NAMALWA (cell line): ENCODE measurements around the gene CAV2.
"Not testable (repeated sequence)": the region's sequence is repeated elsewhere in the genome, so short reads cannot be mapped to it uniquely, and the experiment has no call there.

ENCODE experiments used
- DNase-seq: peaks from one replicate; pipeline ENCODE4 v3.0.0-alpha.2; 2015; ENCODE audit warnings: low spot score

Gene CAV2, protein sequence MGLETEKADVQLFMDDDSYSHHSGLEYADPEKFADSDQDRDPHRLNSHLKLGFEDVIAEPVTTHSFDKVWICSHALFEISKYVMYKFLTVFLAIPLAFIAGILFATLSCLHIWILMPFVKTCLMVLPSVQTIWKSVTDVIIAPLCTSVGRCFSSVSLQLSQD

DNA sequence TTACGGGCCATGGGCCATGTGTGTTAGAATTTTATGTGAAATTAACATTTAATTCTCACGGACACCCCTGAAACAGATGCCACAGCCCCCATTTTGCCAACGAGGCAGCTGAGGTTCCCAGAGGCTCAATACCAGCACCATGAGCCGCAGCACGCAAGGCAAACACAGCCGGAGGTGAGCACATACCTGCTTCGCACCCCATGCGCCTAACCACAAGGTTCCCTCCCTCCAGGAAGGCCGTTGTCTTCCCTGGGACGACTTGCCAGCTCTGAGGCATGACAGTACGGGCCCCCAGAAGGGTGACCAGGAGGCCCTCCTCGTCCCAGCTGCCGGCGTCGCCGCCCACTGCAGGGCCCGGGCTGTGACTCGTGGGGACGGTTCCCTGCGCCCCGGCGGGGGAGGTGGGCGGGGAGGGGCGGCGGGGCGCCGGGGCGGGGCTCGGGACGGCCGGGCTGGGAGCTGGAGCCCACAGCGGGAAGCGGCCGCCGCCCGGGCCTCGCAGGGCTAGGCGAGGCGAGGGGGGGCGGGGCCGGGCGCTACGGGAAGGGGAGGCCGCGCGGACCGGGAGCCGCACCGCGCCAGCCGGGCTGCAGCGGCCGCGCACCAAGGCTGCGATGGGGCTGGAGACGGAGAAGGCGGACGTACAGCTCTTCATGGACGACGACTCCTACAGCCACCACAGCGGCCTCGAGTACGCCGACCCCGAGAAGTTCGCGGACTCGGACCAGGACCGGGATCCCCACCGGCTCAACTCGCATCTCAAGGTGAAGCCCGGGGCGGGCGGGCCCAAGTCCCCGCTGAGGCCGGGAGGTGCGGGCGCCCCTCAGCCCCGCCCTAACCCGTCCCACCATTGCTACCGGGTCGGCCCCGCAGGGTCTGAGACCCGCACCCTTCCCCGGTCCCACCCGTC is at the start of gene CAV2:
CAV2 (plus strand) TSS at position 571 of the 910 bp plus-strand sequence; CDS start at position 615, 44 bp downstream.
- no peak for DNase-seq

DNA sequence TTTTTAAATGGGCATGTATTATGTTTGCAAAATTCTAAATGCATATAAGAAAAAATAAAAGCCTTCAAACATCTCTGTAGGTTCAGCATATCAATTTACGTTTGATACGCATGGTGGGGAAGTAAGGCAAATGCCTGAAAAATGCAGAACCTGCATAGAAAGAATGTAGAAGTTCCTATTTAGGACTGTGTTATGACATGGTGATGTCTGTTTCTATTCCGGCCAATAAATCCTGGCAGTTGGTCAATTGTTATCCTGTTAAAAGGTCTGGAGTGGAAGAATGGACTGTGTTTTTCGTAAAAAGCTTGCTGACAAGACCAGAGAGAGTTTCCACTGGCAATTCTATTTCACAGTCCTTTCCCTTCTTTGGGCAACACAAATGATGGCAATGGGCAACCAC is 49.6 kb upstream of the CAV2 start:
- no peak for DNase-seq

DNA sequence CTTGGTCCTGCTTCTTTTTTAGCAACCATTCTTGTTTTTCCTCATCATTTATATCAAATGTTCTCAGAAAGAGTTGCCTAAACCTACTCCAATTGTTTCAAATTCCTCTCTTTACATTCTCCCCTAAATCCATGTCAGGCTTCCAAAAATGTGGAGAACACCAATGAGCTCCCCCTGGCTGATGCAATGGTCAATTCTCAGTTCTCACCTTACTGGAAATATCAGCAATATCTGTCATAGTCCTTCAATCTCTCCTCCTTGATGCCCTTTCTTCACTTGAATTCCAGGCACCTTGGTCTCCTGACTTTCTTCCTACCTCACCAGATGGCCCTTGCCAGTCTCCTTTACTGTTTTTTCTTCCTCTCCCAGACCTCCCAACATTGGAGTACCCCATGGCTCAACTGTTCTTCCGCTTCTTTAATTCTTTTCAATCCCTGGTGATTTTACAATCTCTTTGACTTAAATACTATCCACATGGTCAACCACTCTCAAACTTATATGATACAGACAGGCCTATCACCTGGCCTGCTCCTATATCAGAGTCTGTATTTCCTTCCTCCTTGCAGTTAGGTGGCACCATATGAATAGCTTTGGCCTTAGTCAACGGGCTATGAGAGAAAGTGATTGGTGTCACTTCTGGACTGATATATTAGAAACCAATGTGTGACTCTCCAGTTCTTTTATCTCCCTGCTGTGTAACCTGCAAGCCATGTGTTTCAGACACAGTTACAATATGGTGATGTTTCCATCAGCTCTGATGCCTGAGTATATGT is 47.4 kb upstream of the CAV2 start:
- no peak for DNase-seq

- no peak for DNase-seq
These were observed 45.2 kb upstream of the CAV2 start for GRCh38 chr7:116454377-116454776.

- DNase-seq: no peak
These were observed 44.5 kb upstream of the CAV2 start for GRCh38 chr7:116455009-116455408.

DNA sequence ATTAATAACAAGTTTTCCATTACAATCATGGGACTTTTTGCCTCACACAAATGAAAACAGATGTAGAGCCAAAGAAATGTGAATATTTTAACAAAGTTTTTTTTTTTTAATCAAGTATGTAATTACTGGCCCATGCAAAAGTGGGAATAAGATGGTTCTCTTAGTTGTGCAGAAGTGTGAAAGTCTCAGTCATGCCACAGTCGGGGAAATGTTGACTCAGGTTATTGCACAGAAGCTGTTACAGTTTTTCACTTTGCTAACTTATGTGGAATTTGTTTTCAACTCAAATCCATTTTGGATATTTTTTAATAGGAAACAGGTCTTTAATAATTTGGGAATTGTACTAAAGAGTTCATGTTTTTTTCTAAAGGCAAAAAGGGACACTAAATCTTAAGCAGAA is 44.0 kb upstream of the CAV2 start:
- DNase-seq: no peak

GRCh38 chr7:116461500-116461899 is 38.0 kb upstream of the CAV2 start:
- DNase-seq: no peak

DNA sequence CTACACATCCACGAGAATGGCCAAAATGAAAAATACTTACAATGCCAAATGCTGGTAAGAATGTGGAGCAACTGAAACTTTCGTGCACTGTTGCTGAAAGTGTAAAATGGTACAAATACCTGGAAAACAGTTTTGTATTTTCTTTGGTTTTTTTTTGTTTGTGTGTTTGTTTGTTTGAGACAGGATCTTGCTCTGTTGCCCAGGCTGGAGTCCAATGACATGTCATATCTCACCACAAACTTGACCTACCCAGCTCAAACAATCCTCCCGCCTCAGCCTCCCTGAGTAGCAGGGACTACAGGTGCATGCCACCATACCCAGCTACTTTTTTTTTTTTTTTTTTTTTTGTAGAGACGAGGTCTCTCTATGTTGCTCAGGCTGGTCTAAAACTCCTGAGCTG is 35.6 kb upstream of the CAV2 start:
- DNase-seq: no peak

DNA sequence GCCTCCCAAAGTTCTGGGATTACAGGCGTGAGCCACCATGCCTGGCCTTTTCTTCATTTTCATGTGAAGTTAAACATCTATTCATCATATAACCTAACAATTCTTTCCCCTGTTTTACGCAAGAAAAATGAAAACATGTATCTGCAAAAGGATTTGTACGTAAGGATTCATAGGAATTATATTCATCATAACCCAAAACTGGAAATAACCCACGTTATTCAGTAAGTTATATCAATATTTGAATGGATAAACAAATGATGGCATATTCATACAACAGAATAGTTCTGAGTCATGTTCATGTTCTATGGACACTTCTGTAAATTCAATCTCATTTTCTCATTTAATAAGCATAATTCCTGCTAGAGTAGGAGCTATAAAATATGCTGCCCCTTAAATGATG is 35.2 kb upstream of the CAV2 start:
- DNase-seq: no peak

GRCh38 chr7:116465125-116465524 is 34.4 kb upstream of the CAV2 start:
- no peak for DNase-seq

GRCh38 chr7:116468534-116468933 is 31.0 kb upstream of the CAV2 start:
- no peak for DNase-seq

- DNase-seq: no peak
These were observed 21.9 kb upstream of the CAV2 start for GRCh38 chr7:116477625-116478024.

- no peak for DNase-seq
These were observed 20.7 kb upstream of the CAV2 start for GRCh38 chr7:116478834-116479233.

GRCh38 chr7:116483271-116483942 is 16.1 kb upstream of the CAV2 start:
- DNase-seq: no peak

DNA sequence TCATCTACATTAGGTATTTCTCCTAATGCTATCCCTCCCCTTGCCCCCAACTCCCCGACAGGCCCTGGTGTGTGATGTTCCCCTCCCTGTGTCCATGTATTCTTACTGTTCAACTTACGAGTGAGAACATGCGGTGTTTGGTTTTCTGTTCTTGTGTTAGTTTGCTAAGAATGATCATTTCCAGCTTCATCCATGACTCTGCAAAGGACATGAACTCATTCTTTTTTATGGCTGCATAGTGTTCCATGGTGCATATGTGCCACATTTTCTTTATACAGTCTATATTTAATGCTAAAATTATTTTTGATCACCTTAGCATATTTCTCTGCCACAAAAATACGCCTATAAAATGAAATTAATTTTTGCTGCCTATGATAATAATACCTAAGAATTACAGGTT is 15.1 kb upstream of the CAV2 start:
- DNase-seq: not testable (repeated sequence)

DNA sequence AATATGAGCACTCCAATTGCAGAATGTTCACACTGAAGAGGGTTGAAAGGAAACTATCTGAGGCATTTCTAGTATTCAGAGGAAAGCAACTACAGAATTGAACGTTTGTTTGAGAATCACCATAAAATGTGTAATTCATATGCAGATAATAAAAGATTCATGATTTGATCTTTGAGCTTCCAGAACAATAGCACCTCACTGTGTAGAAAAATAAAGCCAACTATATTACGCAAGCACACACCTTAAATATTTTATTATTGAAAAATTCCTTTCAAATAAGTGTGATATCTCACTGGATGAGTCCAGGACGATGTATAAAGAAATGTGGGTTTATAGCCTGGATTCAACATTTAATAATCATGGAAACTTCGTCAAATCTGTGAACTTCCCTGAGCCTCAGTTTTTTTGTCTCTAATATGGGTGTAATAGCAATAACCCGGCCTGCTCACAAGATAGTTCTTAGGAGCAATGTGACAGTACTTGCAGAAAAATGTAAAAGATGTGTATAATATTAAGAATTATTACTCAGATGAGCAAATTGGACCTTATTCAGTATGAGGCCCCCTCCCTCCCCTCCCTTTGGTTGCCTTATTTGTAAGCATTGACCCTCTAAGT is 11.5 kb upstream of the CAV2 start:
- no peak for DNase-seq

GRCh38 chr7:116490351-116490750 is 9.2 kb upstream of the CAV2 start:
- DNase-seq: no peak

DNA sequence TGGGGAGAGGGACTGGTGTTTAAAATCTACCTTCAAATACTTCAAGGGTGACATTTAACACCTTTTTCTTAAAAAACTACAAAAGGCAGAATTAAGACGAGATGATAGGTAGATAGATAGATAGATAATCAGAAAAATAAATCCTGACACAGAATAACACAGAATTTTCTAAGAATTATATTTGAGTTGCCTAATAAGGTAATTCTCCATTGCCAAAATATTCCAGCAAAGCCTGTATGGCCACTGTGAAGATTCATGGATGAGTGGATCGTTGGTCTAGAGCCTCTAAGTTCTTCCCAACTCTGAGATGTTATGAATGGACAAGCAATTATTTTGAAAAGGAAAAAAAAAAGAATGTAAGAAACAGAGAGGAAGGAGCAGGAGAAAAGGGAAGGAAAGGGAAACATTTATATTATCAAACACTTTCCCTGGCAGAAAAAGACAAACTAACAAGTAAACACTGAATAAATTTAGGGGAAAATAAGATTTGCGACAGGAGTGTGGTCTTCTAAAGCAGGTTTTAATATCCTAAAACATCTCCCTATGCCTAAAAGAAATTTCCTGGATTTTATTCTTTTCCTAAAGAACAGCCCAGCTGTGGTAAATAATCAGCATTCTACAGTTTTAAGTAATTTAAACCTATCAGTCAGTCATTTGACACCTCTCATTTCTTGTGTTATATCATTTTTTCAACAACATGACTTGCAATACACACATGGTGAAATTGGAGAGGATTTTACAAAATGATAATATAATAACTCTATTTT is 7.5 kb upstream of the CAV2 start:
- no peak for DNase-seq

GRCh38 chr7:116492654-116493109 is 6.9 kb upstream of the CAV2 start:
- no peak for DNase-seq

- DNase-seq: no peak
These were observed 6.1 kb upstream of the CAV2 start for GRCh38 chr7:116493449-116493848.

- DNase-seq: no peak
These were observed 5.1 kb upstream of the CAV2 start for GRCh38 chr7:116494472-116494871.
